ENCODE results near the gene ASB6. TPM values are rescaled to one million over a fixed set of nuclear protein-coding genes. Genes with fewer than 3 reads are reported as not detected.

ASB6 gene
- total and polyA plus RNA-seq, 2 of the 13 experiments (the other 11 are each of a cell fraction or from before 2014, with no cell fraction given) = 8.2 to 8.4 TPM

DNA sequence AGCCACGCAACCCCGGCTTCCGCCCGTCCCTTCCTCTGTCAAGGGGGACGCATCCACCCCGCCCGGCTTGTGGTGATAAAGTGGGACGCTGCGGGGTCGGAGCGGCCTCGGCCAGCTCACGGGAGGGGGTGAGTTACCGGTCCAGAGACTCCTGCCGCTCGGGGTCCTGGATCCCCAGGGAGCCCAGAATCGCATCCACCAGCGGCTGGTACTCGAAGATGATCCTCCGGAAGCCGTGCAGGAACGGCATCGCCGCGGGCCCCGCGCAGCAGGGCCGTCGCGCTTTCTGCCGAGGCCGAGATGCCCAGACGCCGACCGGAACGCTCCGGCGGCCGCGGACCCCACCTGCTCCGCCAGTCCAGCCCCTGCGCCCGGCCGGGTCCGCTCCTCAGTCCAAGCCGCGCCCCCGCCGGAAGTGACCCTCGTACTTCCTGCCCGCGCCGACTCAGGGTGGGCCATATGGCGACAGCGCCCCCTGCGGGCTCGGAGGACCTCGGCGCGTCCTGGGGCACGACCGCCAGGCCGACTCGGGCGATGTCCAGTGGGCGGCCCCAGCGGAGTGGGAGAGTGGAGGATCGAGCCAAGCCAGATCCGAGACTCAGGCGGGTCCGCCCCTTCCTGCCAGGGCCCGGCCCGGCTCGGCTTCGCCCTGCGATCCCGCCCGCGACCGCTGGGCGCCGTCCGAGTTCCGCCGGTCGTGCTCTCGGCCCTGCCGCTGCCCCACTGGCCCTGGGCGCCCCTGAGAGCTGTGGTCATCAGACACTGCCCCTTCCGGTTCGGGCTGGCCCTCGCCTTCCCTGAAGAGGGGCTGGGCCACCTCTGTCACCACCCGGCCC lies at the start of gene ASB6 (continued):
- TF ChIP-seq, protein P1, sequence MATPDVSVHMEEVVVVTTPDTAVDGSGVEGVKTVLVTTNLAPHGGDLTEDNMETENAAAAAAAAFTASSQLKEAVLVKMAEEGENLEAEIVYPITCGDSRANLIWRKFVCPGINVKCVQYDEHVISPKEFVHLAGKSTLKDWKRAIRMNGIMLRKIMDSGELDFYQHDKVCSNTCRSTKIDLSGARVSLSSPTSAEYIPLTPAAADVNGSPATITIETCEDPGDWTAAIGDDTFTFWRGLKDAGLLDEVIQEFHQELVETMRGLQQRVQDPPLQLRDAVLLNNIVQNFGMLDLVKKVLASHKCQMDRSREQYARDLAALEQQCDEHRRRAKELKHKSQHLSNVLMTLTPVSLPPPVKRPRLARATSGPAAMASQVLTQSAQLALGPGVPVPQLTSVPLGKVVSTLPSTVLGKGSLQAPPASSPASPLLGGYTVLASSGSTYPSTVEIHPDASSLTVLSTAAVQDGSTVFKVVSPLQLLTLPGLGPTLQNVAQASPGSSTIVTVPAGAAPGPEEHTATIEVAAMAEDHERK (CRISPR knock-in tag; IDR thresholded peaks at IDR 0.05; ENCODE audit: low read depth) = peak; percentile 63; the same call in 1 of the 2 replicates
- TF ChIP-seq SALL2 (CRISPR knock-in tag; IDR thresholded peaks at IDR 0.05) (peak; percentile 93), PPARG (CRISPR knock-in tag; conservative IDR thresholded peaks at IDR 0.05) (no peak), SETDB1 (CRISPR knock-in tag; IDR thresholded peaks at IDR 0.05; ENCODE audit: borderline replicate concordance) (no peak), ZFP62 (CRISPR knock-in tag; IDR thresholded peaks at IDR 0.05) (no peak), AKAP8 (CRISPR knock-in tag; IDR thresholded peaks at IDR 0.05) (peak; percentile 89), ZNF781 (CRISPR knock-in tag; IDR thresholded peaks at IDR 0.05; ENCODE audit: borderline replicate concordance, not compliant biosample characterization) (no peak), FOXO1 (CRISPR knock-in tag; IDR thresholded peaks at IDR 0.05) (peak; percentile 65; the same call in 1 of the 2 replicates), ZNF205 (CRISPR knock-in tag; IDR thresholded peaks at IDR 0.05) (peak; percentile 94), TGIF2 (CRISPR knock-in tag; IDR thresholded peaks at IDR 0.05) (peak; percentile 42; the same call in 1 of the 2 replicates), MIXL1 (CRISPR knock-in tag; IDR thresholded peaks at IDR 0.05) (peak; percentile 83; the same call in 1 of the 2 replicates), NFKBIZ (CRISPR knock-in tag; IDR thresholded peaks at IDR 0.05) (peak; percentile 78; the same call in 1 of the 2 replicates), TAF15 (IDR thresholded peaks at IDR 0.05; ENCODE audit: low read depth, low read length, poor library complexity, severe bottlenecking) (peak; percentile 64)
- TF ChIP-seq, protein P2, sequence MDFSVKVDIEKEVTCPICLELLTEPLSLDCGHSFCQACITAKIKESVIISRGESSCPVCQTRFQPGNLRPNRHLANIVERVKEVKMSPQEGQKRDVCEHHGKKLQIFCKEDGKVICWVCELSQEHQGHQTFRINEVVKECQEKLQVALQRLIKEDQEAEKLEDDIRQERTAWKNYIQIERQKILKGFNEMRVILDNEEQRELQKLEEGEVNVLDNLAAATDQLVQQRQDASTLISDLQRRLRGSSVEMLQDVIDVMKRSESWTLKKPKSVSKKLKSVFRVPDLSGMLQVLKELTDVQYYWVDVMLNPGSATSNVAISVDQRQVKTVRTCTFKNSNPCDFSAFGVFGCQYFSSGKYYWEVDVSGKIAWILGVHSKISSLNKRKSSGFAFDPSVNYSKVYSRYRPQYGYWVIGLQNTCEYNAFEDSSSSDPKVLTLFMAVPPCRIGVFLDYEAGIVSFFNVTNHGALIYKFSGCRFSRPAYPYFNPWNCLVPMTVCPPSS (IDR thresholded peaks at IDR 0.05) = no peak
- TF ChIP-seq, protein P3, sequence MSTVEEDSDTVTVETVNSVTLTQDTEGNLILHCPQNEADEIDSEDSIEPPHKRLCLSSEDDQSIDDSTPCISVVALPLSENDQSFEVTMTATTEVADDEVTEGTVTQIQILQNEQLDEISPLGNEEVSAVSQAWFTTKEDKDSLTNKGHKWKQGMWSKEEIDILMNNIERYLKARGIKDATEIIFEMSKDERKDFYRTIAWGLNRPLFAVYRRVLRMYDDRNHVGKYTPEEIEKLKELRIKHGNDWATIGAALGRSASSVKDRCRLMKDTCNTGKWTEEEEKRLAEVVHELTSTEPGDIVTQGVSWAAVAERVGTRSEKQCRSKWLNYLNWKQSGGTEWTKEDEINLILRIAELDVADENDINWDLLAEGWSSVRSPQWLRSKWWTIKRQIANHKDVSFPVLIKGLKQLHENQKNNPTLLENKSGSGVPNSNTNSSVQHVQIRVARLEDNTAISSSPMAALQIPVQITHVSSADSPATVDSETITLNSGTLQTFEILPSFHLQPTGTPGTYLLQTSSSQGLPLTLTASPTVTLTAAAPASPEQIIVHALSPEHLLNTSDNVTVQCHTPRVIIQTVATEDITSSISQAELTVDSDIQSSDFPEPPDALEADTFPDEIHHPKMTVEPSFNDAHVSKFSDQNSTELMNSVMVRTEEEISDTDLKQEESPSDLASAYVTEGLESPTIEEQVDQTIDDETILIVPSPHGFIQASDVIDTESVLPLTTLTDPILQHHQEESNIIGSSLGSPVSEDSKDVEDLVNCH (CRISPR knock-in tag; IDR thresholded peaks at IDR 0.05) = peak; percentile 49; the same call in 1 of the 2 replicates
- TF ChIP-seq, protein P4, sequence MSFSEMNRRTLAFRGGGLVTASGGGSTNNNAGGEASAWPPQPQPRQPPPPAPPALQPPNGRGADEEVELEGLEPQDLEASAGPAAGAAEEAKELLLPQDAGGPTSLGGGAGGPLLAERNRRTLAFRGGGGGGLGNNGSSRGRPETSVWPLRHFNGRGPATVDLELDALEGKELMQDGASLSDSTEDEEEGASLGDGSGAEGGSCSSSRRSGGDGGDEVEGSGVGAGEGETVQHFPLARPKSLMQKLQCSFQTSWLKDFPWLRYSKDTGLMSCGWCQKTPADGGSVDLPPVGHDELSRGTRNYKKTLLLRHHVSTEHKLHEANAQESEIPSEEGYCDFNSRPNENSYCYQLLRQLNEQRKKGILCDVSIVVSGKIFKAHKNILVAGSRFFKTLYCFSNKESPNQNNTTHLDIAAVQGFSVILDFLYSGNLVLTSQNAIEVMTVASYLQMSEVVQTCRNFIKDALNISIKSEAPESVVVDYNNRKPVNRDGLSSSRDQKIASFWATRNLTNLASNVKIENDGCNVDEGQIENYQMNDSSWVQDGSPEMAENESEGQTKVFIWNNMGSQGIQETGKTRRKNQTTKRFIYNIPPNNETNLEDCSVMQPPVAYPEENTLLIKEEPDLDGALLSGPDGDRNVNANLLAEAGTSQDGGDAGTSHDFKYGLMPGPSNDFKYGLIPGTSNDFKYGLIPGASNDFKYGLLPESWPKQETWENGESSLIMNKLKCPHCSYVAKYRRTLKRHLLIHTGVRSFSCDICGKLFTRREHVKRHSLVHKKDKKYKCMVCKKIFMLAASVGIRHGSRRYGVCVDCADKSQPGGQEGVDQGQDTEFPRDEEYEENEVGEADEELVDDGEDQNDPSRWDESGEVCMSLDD (CRISPR knock-in tag; IDR thresholded peaks at IDR 0.05; ENCODE audit: borderline replicate concordance) = no peak
- TF ChIP-seq, protein P5, sequence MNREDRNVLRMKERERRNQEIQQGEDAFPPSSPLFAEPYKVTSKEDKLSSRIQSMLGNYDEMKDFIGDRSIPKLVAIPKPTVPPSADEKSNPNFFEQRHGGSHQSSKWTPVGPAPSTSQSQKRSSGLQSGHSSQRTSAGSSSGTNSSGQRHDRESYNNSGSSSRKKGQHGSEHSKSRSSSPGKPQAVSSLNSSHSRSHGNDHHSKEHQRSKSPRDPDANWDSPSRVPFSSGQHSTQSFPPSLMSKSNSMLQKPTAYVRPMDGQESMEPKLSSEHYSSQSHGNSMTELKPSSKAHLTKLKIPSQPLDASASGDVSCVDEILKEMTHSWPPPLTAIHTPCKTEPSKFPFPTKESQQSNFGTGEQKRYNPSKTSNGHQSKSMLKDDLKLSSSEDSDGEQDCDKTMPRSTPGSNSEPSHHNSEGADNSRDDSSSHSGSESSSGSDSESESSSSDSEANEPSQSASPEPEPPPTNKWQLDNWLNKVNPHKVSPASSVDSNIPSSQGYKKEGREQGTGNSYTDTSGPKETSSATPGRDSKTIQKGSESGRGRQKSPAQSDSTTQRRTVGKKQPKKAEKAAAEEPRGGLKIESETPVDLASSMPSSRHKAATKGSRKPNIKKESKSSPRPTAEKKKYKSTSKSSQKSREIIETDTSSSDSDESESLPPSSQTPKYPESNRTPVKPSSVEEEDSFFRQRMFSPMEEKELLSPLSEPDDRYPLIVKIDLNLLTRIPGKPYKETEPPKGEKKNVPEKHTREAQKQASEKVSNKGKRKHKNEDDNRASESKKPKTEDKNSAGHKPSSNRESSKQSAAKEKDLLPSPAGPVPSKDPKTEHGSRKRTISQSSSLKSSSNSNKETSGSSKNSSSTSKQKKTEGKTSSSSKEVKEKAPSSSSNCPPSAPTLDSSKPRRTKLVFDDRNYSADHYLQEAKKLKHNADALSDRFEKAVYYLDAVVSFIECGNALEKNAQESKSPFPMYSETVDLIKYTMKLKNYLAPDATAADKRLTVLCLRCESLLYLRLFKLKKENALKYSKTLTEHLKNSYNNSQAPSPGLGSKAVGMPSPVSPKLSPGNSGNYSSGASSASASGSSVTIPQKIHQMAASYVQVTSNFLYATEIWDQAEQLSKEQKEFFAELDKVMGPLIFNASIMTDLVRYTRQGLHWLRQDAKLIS (CRISPR knock-in tag; IDR thresholded peaks at IDR 0.05) = no peak
